Motor neuron (in vitro differentiated cells): ENCODE measurements around the gene AQP12A. TPM values are rescaled to one million over a fixed set of nuclear protein-coding genes. Genes with fewer than 3 reads are reported as not detected.
A peak's percentile ranks its signal among the peaks of the same experiment; 100 is the strongest.

Experiments
- ATAC-seq, 8 experiments: fragments of 200-7000 bp; cut with Tn5 transposase; replicated peaks in 6 of 8; 2 replicates each; pipeline ENCODE4 v1.8.0; 2021; ENCODE audit warnings: mild to moderate bottlenecking in 8 of 8, moderate library complexity in 8 of 8
- H3K27ac ChIP-seq, 2 donors: fragments of 250-450 bp; sonication (Bioruptor Pico); 2 replicates each; pipeline ENCODE4 v1.9.0; 2021; ENCODE audit warnings: antibody characterized with exemption in 2 of 2, mild to moderate bottlenecking in 2 of 2, moderate library complexity in 1 of 2
- H3K4me1 ChIP-seq, 2 donors: fragments of 250-450 bp; sonication (Bioruptor Pico); replicated peaks in 1 of 2; 2 replicates each; pipeline ENCODE4 v1.6.1; 2021; ENCODE audit warnings: antibody characterized with exemption in 2 of 2, mild to moderate bottlenecking in 2 of 2, moderate library complexity in 1 of 2
- H3K4me3 ChIP-seq, 5 donors: fragments of 250-450 bp; sonication (Bioruptor Pico); 2 replicates each; pipeline ENCODE4 v1.9.0; 2021; ENCODE audit warnings: antibody characterized with exemption in 5 of 5, mild to moderate bottlenecking in 5 of 5, moderate library complexity in 4 of 5
- WGBS, 10 experiments: fragments of 450-650 bp; shearing (Covaris generic); methylation state at CpG; one replicate each; pipeline ENCODE4 v1.0.0; 2022; 5-methylcytosine and 5-hydroxymethylcytosine counted together
- in situ Hi-C, 9 experiments: fragments of 400-800 bp; cut with MboI; loops; one replicate each; pipeline ENCODE4 v1.15.0; 2021; ENCODE audit warnings: low sequenced_read_pairs in 9 of 9, low pct_unique_long_range_greater_than_20kb in 2 of 9; ENCODE audit not compliant: unreplicated experiment in 9 of 9
- total RNA-seq, 8 experiments: library from RNA; unstranded; fragments of 300-600 nt; gene quantifications; 2 replicates each; pipeline versions ENCODE4 v1.2.3 to v1.2.4, GENCODE V29; 2022

AQP12A gene
- total RNA-seq, 8 experiments from 2014 or later, result not detected

DNA sequence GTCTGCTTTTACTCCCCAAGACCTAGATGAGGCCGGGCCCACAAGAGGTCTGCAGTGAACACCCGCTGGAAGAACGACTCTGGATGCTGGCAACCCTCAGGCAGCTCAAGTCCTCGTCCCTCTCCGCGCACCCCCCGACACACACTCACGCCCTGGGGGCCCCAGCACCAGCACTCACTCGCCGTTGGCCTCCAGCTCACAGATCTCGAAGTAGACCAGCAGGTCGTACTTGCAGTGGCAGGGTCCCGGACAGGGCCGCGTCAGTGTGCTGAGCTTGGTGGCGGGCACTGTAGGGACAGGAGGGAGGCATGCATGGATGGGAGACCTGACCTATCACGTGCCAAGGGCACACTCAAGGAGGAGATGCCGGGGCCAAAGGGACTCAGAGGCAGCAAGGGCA is 49.4 kb downstream of the AQP12A start:
- Histone ChIP-seq H3K27ac (no peak overlapping the region), H3K4me3 (no peak overlapping the region), H3K4me1 (no peaks in the 10 kb centered on the region)
- WGBS, 10 experiments, result 30 to 100% (median 95%) methylated on average over 2 to 8 of the region's 18 CpGs; no CpG with 5 or more reads in 5 of the 10 experiments
- ATAC-seq, result peak in 1 of 8 experiments; percentile 2
- in situ Hi-C loops, result no loop called here

DNA sequence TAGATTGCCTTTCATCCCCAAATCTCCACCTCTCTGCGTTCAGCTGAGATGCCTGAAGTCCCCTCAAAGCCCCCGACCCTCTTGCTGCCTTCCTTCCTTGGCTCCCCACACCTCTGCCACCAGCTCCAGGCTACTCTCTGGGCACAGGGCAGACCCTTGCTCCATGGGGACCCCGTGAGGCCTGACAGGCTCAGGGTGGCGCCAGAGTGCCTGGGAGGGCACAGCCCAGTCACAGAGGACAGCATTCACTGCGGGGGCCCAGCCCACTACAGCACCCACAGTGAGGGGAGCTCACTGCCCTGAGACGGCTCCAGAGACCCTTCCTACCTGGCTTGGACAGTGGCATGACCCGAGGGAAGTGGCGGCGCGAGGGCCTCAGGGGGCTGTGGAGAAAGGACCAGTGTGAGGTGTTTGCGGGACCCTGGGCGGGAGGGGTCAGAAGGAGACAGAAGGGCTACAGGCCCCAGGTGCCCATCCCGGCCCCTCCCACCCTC is 51.0 kb downstream of the AQP12A start:
- Histone ChIP-seq H3K4me3 (no peak overlapping the region), H3K4me1 (no peaks in the 10 kb centered on the region), H3K27ac (no peak overlapping the region)
- no peak for ATAC-seq
- in situ Hi-C loops, result no loop called here
- 0 to 82% methylated on average over 2 to 5 of the region's 13 CpGs; no CpG with 5 or more reads in 8 of the 10 experiments for WGBS, 10 experiments

DNA sequence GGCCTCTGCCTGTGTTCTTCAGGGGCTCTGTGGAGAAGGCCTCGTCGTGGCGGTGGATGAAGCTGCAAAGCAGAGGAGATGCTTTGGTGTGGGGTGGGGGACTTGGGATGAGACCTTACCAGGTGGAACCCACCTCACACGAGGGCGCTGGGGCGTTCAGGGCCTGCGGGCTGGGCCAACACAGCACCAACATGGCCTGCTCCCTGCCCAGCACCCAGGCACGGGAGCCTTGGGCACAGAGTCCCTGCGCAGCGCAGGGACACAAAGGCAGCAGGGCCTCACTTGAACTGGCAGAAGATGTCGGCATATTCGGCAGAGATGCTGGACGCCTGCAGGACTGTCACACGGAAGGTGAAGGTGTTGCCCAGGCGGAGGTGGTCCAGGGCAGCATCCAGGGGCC is 53.8 kb downstream of the AQP12A start:
- ATAC-seq, result no peak
- no peak overlapping the region for H3K27ac ChIP-seq
- H3K4me1 ChIP-seq, result no peaks in the 10 kb centered on the region
- in situ Hi-C loops, result no loop called here
- WGBS, 10 experiments, result 60 to 100% (median 95%) methylated on average over 1 to 3 of the region's 15 CpGs; no CpG with 5 or more reads in 6 of the 10 experiments
- no peak overlapping the region for H3K4me3 ChIP-seq

DNA sequence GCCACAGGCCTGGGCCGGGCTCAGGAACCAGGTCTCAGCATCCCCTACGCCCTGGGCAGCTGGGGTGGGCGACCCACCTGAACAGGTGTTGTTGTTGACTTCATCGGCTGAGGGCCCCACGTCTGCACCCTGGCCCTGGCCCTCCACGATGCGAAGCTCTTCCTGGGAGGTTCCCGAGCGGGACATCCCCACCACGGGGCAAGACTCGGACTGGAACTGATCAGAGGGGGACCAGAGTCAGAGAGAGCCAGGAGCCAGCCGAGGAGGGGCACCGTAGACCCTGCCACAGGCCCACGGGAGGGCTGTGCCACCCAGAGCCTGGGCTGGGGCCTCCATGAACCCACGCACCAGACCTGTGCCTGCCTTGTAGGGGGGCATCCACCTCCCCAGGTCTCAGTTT is 54.3 kb downstream of the AQP12A start:
- peak in 2 of 8 experiments; percentile 1 to 13 for ATAC-seq
- Histone ChIP-seq H3K27ac (no peak overlapping the region), H3K4me3 (no peak overlapping the region), H3K4me1 (no peaks in the 10 kb centered on the region)
- 20% methylated on average over 1 of the region's 15 CpGs; no CpG with 5 or more reads in 9 of the 10 experiments for WGBS, 10 experiments
- in situ Hi-C loops, result no loop called here

DNA sequence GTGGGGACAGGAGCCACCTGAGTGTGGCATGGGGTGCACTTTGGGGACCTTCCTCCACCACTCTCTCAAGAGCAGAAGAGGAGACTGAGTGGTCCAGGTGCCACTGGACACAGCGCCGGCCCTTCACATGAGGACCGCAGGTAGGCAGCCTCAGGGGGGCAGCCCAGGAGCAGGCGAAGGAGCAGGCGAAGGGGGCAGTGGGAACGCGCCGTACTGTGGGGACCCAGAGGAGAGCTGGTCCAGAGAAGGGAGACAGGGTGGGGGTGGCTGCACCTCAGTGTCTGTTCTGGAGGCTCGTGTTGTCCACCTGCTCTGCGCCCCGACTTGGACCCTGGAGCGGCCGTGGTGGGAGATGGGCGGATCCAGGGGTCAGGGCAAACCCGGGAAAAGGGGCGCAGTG is 55.0 kb downstream of the AQP12A start:
- no CpG with 5 or more reads among the region's 16 CpGs for WGBS, 10 experiments
- in situ Hi-C loops, result no loop called here
- no peak for ATAC-seq
- no peaks in the 10 kb centered on the region for H3K4me1 ChIP-seq
- H3K27ac ChIP-seq, result no peak overlapping the region
- no peak overlapping the region for H3K4me3 ChIP-seq

DNA sequence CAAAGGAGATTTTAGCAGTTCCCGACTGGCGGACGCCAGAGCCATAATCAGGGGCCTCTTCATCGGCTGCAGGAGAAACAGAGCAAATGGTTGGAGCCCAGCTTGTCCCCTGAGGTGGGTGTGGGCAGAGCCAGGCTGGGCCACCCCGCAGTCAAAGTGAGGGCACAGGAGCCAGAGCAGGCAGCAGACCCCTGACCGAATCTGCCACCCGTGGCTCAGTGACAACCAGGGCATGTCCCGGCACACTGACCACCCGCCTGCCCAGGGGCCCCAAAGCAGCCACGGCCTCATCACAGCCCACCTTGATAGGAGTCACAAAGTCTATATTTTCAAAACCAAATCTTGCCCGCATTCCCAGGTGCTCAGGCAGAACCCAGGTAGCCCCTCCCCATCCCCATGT is 55.6 kb downstream of the AQP12A start:
- whole genome bisulfite sequencing, 10 experiments, result 80% methylated on average over 1 of the region's 11 CpGs; no CpG with 5 or more reads in 9 of the 10 experiments
- H3K4me3 ChIP-seq, result no peak overlapping the region
- H3K27ac ChIP-seq, result no peak overlapping the region
- no peaks in the 10 kb centered on the region for H3K4me1 ChIP-seq
- ATAC-seq, result no peak
- in situ Hi-C loops, result no loop called here

Other genes with a start within 250 kb of the AQP12A start
- 10 to 100 TPM in 3 of 8 experiments, 1 to 10 TPM in 5; 4.9 to 27.3 (median 9.5) TPM for gene ANKMY1, start 133.9 kb upstream of the AQP12A start, total RNA-seq
- gene DUSP28, start 131.5 kb upstream of the AQP12A start, total RNA-seq, result 10 to 100 TPM in 3 of 8 experiments, 1 to 10 TPM in 5; 4.4 to 11.2 (median 8.5) TPM
- gene RNPEPL1, start 123.4 kb upstream of the AQP12A start, total RNA-seq, result 10 to 100 TPM in 3 of 8 experiments, 1 to 10 TPM in 5; 3.4 to 32.6 (median 6.5) TPM
- 10 to 100 TPM; 13.9 to 35.9 (median 23.9) TPM for gene CAPN10, start 105.1 kb upstream of the AQP12A start, total RNA-seq
- 1 to 10 TPM in 2 of 8 experiments, under 1 TPM in 6; 0.15 to 1.3 (median 0.54) TPM for gene GPR35, start 66.4 kb upstream of the AQP12A start, total RNA-seq
- gene AQP12B, start 9.0 kb upstream of the AQP12A start, total RNA-seq, result under 1 TPM in 7 of 8 experiments, not detected in 1; 0.05 to 0.52 (median 0.21) TPM
- gene KIF1A, start 128.4 kb downstream of the AQP12A start, total RNA-seq, result 100 to 1,000 TPM in 5 of 8 experiments, 1 to 10 TPM in 2, under 1 TPM in 1; 0.36 to 180 (median 118) TPM
- gene AGXT, start 177.0 kb downstream of the AQP12A start, total RNA-seq, result under 1 TPM in 5 of 8 experiments, not detected in 3; 0.14 to 1.00 (median 0.38) TPM
- gene MAB21L4, start 204.3 kb downstream of the AQP12A start, total RNA-seq, result under 1 TPM in 4 of 8 experiments, not detected in 4; 0.08 to 0.38 (median 0.21) TPM
- gene CROCC2, start 214.5 kb downstream of the AQP12A start, total RNA-seq, result 1 to 10 TPM in 1 of 8 experiments, under 1 TPM in 5, not detected in 2; 0.29 to 3.4 (median 0.64) TPM